Ishikawa (cell line): Measurements from ENCODE around the gene POT1.

ENCODE experiments used
- CEBPB ChIP-seq: IDR thresholded peaks from 2 replicates; pipeline ENCODE4 v1.6.1; 2012
- CREB1 ChIP-seq: IDR thresholded peaks from 2 replicates; pipeline ENCODE4 v1.6.1; 2012; ENCODE audit warnings: low read depth
- EGR1 ChIP-seq: IDR thresholded peaks from 2 replicates; pipeline ENCODE4 v1.6.1; 2012
- EP300 ChIP-seq: IDR thresholded peaks from 2 replicates; pipeline ENCODE4 v1.6.1; 2012; ENCODE audit warnings: borderline replicate concordance
- FOXM1 ChIP-seq: IDR thresholded peaks from 2 replicates; pipeline ENCODE4 v1.6.1; 2012; ENCODE audit warnings: low read depth, borderline replicate concordance
- MAX ChIP-seq: IDR thresholded peaks from 2 replicates; pipeline ENCODE4 v1.6.1; 2012
- NFIC ChIP-seq: IDR thresholded peaks from 2 replicates; pipeline ENCODE4 v1.6.1; 2012
- RAD21 ChIP-seq: IDR thresholded peaks from 2 replicates; pipeline ENCODE4 v1.6.1; 2012; ENCODE audit warnings: low read depth
- REST ChIP-seq: IDR thresholded peaks from 2 replicates; pipeline ENCODE4 v1.6.1; 2012; ENCODE audit warnings: low read depth, mild to moderate bottlenecking
- TAF1 ChIP-seq: IDR thresholded peaks from 2 replicates; pipeline ENCODE4 v1.6.1; 2012; ENCODE audit warnings: low read depth, mild to moderate bottlenecking
- TCF12 ChIP-seq: IDR thresholded peaks from 2 replicates; pipeline ENCODE4 v1.6.1; 2012; ENCODE audit warnings: low read depth
- TEAD4 ChIP-seq: IDR thresholded peaks from 2 replicates; pipeline ENCODE4 v1.6.1; 2012
- USF1 ChIP-seq: IDR thresholded peaks from 2 replicates; pipeline ENCODE4 v1.6.1; 2012
- YY1 ChIP-seq: IDR thresholded peaks from 2 replicates; pipeline ENCODE4 v1.6.1; 2012; ENCODE audit warnings: low read depth
- ZBTB7A ChIP-seq: IDR thresholded peaks from 2 replicates; pipeline ENCODE4 v1.6.1; 2012; ENCODE audit warnings: low read depth

The POT1 gene

GRCh38 chr7:124930173-124930623 lies 573 bp upstream of the POT1 start:
- no peak for TF ChIP-seq CEBPB
- TF ChIP-seq ZBTB7A: no peak
- TF ChIP-seq FOXM1: no peak
- TF ChIP-seq EP300: no peak
- no peak for TF ChIP-seq CREB1
- TF ChIP-seq TAF1: no peak
- no peak for TF ChIP-seq EGR1
- TF ChIP-seq NFIC: no peak; the same call in 1 of the 2 replicates
- TF ChIP-seq TEAD4: no peak
- no peak for TF ChIP-seq RAD21
- TF ChIP-seq REST: no peak

GRCh38 chr7:124924906-124925305 lies 4.7 kb downstream of the POT1 start:
- TF ChIP-seq TEAD4: no peak
- no peak for TF ChIP-seq MAX
- TF ChIP-seq EP300: no peak
- TF ChIP-seq NFIC: no peak
- no peak for TF ChIP-seq CEBPB
- TF ChIP-seq RAD21: no peak
- TF ChIP-seq FOXM1: no peak
- no peak for TF ChIP-seq EGR1
- no peak for TF ChIP-seq REST
- no peak for TF ChIP-seq USF1
- no peak for TF ChIP-seq TAF1
- TF ChIP-seq YY1: no peak
- no peak for TF ChIP-seq TCF12
- no peak for TF ChIP-seq CREB1
- TF ChIP-seq ZBTB7A: no peak

- TF ChIP-seq TCF12 (no peak), RAD21 (no peak), REST (no peak), CREB1 (no peak), EP300 (no peak), NFIC (no peak), USF1 (no peak), EGR1 (no peak), CEBPB (no peak), TAF1 (no peak), ZBTB7A (no peak), FOXM1 (no peak), TEAD4 (no peak), MAX (no peak)
Measured at GRCh38 chr7:124922200-124922599, 7.4 kb downstream of the POT1 start.

- TF ChIP-seq TCF12 (no peak), EP300 (no peak), YY1 (no peak), REST (no peak), ZBTB7A (no peak), CREB1 (no peak), TAF1 (no peak), EGR1 (no peak), MAX (no peak), USF1 (no peak), FOXM1 (no peak), NFIC (no peak), RAD21 (no peak), CEBPB (no peak), TEAD4 (no peak)
Measured at GRCh38 chr7:124919841-124920240, 9.8 kb downstream of the POT1 start.
